Activated gamma-delta T cell treated with anti-CD3 and anti-CD28 coated beads, Interleukin-2, amount 50 U/mL, for 16 hours (primary cell): ENCODE results near the gene FAM174C.
A peak's percentile ranks its signal among the peaks of the same experiment; 100 is the strongest.

Source experiments
- DNase-seq: peaks from one replicate; pipeline ENCODE4 v3.0.0-alpha.2; 2020; ENCODE audit warnings: low read depth

FAM174C gene

DNA sequence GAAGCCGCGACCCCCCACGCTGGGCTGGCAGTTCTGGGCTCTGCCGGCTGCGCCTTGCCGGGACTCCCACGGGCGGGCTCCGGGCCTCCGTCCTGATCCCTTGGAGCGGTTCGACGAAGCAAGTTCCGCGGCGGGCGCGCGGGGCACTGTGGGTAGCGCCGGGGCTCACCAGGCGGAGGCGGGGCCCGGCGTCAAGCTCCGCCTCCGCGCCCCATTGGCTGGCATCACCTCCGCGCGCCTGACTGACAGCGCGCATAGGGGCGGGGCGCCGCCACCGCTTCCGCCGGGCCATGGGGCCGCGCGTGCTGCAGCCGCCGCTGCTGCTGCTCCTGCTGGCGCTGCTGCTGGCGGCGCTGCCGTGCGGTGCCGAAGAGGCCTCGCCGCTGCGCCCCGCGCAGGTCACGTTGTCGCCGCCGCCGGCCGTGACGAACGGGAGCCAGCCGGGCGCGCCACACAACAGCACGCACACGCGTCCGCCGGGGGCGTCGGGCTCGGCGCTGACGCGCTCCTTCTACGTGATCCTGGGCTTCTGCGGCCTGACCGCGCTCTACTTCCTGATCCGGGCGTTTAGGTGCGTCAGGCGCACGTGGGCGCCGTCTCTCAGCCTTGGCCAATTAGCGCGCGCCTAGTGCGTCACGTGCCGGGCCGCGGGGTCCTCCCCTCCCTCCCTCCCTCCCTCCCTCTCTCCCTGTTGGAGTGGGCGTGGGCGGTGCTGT, at the start of gene FAM174C:
Gene FAM174C (plus strand): TSS at position 271 of the 716 bp plus-strand sequence. CDS start 20 bp downstream, at position 291.
- DNase-seq, result peak; percentile 91

DNA sequence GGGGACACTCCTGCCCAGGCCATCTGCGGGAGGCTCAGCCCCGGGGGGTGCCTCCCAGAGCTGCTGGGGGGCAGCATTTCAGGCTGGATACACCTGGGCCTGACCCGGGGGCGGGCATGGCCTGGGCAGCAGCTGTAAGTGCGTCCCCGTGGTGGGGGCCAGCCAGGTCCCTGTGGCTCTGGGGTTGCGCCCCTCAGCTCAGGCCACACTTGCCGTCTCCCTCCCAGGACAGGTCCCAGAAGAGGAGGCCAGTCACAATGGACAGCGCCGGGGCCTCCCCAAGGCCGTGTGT, 49.2 kb upstream of the FAM174C start:
- no peak for DNase-seq

DNA sequence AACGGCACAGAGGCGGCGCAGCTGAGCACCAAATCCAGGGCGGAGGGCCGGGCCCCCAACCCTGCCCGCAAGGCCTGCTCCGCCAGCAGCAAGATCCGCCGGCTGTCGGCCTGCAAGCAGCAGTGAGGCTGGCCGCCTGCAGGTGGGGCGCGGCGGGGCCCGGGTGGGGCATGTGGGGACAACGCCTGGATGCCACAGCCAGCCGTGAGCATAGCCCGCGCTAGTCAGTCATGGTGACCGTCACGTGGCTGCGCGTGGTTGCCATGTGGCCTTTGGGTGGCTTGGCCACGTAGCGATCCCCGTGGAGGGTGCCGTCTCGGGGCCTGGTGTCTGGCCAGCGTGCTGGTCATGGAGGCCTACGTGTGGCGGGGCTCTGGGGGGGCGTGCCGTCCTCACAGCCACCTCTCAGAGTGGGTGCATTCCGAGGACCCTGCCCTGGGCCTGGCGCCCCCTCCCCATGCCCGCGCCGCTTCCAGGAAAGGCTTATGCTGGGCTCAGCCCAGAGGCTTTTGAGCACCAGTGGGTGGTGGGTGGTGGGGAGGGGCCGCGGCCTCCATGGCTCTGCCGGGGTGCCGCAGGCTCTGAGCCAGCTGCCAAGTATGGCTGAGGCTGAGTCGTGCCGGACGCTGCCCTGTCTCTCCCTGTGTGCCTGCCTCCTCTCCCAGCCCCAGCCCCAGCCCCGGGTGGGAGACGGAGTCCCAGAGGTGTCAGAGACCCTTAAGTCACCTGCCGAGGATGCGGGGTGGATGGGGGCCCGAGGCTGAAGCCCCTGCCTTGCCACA, 48.6 kb upstream of the FAM174C start:
- DNase-seq, result no peak

DNA sequence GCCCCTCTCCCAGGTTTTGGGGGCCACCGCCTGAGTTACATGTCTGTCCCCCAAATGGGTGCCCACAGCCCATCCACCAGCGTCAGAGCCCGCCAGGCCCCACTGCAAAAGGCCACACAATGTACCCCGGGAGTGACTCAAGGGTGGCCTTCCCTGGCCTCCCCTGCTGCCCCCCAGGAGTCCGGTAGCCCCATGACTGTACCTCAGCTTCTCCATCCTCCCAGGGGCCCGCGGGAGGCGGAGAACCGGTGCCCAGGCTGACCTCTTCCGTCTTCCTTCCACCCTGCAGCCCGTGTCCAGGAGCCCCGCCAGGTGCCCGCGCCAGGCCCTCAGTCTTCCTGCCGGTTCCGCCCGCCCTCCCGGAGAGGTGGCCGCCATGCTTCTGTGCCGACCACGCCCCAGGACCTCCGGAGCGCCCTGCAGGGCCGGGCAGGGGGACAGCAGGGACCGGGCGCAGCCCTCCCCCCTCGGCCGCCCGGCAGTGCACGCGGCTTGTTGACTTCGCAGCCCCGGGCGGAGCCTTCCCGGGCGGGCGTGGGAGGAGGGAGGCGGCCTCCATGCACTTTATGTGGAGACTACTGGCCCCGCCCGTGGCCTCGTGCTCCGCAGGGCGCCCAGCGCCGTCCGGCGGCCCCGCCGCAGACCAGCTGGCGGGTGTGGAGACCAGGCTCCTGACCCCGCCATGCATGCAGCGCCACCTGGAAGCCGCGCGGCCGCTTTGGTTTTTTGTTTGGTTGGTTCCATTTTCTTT, 47.9 kb upstream of the FAM174C start:
- no peak for DNase-seq

DNA sequence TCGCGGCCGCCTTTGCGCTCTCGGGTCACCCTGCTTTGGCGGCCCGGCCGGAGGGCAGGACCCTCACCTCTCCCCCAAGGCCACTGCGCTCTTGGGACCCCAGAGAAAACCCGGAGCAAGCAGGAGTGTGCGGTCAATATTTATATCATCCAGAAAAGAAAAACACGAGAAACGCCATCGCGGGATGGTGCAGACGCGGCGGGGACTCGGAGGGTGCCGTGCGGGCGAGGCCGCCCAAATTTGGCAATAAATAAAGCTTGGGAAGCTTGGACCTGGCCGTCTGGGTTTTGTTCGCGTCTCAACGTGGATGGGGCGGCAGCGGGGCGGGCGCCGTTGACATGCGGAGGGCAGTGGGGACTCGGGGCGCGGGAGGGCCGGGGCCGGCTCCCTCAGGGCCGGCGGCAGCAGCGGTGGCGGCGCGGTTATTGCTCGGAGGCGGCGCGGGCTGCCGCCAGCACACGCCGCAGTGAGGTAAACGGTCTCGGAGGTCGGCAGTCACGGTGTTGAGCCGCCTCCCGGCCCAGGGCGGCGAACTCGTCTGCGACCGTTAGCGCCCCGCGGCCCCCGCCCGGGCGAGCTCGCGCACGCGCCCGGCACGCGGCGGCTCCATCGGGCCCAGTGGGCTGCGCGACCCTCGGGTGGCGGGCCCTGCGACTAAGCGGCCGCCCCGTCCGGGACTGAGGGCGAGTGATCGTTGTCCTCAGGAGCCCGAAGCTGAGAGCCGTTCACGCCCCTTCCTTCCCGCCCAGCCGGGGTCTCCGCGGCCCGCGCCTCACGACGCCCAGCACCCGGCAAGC, 47.0 kb upstream of the FAM174C start:
- DNase-seq, result no peak

DNA sequence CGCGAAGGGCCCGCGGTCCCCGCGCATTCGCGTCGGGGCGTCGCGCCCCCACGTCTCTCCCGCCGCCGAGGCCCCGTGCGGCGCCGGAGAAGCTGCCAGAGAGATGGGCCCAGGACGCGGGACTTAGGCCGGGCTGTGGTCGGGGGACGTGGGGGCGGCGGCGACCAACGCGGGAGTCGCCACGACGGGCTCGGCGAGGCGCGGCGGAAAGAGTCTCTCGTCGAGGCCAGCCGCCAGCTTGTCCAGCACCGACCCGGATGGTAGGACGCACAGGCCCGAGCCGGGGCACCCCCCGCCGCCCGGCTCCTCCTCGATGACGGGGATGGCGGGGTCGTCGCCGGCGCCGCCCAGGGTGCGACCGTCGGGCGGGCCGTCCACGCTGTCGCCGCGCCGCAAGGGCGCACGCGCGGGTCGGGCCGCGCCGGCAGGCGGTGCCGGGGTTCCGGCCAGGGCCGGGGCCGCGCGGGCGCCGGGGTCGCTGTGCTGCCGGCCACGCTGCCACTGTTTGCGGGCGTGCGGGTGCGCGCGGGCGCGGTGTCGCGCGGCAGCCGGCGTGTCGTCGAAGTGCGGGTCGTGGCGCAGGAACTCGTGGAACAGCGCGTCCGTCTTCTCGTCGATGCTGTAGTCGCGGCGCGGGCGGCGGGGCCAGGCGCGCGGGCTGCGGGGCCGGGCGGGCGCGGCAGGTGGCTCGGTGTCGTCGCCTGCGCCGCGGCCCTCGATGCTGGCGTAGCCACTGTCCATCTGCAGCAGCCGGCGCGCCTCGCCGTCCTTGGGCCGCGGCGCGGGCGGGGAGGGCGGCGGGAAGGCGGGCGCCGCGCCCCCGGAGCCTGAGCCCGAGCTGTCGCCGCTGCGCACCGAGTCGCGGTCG, 46.0 kb upstream of the FAM174C start:
- no peak for DNase-seq

DNA sequence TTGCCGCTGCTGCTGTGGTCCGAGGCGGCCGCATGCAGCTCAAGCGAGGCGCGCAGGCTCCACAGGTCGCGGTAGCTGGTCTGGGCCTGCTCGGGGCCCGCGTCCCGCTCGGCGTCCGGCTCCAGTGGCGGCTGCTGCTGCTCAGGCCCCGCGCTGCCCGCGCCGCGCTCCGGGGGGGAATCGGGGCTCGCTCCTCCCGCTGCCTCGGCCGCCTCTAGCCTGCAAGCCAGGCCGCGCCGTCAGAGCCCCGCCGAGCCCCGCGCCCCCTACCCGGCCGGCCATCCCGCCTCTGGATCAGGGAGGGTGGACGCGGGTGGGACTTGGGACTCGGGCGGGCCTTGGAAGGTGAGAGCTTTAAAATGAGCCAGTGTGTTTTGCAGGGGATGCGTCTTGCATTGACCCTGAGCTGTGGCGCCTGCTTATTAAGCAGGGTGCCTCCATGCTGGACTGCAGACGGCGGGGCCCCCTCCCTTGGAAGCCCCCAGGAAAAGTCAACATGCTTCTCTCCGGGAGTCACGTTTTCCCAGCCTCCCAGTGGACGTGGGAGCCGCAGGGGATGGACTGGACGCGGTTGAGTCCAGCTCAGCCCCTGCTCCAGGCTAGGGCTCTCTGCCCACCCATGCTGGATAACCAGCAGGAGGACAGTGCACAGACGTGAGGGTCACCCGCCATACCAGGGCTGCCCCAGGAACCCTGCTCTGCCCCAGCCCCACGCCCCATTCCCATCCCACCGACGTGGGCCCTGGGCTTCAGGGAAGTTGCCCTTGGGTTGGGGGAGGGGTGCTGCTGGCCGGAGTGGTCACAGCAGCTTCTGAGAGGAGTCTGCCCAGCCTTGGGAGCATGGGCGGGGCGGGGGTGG, 45.2 kb upstream of the FAM174C start:
- no peak for DNase-seq

DNA sequence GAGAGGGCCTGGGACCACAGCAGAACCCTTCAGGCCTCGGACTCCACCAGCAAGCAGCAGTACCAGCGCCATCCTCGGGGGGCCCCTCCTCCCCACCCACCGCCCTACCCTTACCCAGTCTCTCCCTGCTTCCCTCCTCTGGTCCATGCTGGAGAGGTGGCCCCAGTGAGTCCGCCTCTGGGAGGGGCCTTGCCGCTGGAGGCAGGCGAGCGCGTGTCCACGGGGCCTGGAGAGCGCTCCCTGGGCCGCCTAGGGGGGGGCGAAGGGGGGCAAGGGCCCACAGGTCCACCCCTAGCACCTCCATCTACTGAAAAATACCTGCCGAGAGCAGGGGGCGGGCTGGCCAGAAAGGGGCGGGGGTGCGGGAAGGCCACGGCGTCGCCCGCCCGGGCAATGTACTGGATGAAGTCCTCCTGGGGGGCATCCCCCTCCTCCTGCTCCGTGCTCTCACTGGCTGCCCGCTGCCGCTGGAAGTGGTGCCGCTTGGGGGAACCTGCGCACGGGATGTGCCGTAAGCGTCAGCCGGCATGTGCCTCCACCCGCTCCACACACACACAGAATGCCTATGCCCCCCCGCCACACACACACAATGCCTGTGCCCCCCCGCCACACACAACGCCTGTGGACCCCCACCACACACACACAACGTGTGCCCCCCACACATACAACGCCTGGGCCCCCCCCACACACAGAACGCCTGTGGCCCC, 44.4 kb upstream of the FAM174C start:
- no peak for DNase-seq

DNA sequence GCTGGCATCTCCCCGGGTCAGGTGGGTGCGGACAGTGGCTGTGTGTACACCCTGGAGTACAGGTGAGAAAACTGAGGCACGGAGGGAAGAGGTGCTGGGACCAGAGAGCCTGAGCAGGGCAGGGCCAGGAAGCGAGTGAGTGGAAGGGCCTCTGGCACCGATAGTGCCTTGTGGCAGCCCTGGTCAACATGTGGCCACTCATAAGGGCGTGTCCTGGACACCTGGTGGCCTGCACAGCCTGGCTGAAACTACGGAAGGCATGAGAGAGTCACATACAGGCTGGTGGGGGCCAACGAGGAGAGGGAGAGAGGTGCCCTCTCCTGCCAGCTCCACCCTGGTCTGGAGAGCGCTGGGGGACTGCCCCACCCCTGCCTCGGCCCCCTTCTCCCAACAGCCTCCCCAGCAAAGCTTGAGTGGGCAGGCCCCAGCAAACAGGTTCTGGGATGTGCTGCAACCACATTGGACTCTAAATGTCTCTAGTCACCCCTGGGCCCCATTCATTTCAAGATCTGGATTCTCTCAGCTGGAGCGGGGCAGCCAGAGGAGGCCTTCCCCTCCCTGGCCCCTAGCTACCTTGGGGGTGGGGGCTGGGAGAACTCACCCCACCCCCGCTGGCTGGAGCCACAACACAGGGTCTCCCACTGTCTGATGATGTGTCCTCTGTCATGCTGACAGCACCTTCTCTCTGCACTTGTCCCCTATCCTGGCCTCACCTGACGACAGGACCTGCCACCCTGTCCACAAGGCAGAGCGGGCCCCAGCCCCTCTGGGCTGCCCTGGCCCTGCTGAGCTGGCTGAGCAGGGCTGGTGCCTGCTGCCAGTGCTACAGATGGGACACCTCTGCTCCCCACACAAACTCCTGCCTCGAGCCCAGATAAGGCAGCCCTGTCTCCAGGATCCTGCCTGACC, 43.3 kb upstream of the FAM174C start:
- no peak for DNase-seq

DNA sequence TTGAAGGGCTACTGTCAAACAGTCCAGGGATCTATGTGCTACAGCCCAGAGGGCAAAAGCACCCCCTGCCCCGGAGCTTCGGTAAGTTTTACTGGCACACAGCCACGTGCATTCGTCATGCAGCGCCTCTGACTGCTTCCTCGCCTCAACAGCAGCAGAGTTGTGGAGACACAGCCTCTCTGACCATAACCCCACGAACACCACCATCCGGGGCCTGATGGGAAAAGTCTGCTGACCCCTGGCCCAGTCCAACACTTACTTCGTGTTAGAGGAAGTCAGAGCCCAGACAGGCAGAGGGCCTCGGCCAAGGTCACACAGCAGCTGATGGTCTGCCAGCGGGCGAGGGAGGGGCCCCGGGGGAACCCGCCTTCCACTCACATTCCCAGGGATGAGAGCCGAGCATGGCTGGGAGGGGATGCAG, 42.7 kb upstream of the FAM174C start:
- DNase-seq, result no peak

DNA sequence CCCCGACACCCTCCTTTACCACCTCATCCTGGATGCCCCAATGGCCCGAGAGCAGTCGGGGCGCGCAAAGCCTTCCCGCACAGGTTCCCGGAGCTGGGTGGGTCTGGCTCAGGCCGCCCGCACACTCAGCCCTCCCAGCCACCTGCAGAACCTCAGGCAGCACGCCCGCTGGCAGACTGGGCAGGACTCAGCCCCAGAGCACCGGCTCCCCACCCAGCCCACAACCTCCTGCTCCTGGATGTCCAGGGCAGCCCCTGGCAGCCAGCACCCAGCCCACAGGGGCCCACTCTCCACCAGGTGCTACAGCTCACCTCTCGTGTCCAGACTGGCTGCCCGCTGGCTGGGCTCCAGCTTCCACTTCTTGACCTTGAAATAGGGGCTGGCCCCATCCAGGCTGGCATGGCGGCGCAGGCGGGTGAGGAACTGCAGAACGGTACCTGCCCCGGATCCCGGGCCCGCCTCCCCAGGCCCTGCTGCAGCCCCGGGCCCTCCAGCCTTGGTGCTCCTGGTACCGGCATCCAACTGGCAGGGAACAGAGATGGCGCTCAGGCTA, 42.1 kb upstream of the FAM174C start:
- DNase-seq, result no peak

DNA sequence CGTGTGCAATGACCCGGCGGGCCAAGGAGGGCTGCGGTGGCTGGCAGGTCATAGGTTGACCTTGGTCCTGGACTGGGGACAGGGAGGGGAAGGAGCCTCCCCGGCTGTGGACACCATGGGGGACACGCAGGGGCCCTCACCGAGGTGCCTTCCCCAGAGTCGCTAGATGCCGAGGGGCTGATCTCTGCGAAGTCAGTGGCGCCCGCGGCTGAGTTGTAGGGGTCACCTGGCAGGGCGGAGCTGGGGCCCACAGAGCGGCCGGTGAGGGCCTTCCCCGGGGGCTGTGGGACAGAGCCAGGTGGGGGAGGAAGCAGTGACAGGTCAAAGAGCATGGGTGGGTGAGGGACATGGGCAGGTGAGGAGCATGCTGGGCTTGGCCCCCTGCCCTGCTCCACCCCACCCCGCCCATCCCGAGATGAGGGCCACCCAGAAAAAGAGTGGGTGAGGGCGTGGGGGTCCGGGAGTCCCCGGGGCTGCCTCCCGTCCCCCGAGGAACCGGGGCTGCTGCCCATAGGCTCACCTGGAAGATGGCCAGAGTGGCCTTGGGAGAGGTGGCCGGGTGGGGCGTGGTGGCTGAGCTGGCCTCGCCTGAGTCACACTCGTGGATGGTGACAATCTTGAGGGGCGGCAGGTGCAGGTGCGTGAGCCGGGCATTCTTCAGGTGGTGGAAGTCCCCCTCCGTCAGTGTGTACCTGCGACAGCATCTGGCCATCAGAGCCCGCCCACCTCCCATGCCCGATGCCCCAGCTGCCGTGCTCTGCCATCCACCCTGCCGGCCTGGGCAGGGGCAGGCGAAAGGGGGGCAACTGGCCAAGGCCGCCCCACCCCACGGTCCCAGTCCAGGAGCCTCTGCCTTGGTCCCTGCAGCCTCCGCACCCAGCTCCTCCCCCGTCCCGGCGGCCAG, 41.0 kb upstream of the FAM174C start:
- no peak for DNase-seq

DNA sequence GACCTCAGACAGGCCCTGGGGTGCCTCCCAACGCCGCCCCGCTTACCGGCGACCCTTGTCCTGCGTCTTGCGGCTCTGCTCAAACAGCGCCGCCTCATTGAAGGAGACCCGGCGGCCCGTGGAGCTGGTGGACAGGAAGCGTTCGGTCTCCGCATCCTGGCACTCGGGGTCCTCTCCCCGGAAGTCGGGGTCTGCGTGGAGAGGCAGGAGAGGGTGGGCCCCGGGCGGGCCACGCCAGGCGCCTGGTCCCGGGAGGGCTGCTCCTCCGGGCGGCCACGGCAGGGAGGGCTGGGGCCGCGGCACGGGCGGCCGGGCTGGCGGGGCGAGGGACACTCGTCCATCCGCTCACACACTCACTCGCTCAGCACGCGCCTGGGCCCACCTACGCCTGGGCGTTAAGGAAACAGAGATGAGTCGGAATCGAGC, 40.4 kb upstream of the FAM174C start:
- no peak for DNase-seq

DNA sequence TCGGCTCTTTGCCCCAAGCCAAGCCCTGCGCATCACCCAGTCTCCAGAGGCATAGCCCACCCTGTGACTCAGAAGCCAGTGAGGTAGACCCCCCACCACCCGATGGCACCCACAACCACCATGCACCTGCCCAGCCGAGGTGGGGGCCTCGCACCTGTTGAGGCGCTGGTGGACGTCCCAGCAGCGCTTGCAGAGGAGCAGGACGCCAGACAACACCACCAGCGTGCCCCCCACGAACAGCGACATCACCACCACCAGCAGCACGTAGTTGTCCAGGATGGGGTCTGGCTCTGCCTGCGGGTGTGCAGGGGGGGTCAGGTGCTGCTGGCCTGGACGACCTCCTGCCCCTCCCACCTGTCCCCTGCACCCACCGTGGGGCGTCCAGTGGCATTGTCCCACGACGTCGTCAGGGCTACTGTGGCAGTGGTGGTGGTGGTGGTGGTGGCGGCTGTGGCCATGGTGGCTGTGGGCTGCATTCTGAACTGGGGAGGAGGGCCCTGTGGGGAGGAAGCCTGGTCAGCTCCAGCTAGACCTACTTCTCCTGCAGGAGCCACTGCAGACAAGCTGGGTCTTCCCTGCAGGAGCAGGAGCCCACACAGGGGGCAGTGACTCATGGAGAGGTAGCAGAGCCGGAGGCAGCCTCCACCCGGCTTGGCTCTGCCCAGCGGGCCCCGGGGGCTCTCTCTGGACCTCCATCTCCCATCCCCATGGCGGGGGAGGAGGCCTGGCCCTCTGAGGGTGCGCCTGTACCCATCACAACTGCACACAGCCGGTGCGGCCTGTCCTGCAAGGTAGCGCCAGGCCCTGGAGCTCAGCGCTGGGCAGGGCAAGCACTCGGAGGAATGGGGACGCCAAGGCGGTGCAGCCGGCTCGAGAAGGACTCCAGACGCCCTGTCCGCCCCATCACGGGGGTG, 39.4 kb upstream of the FAM174C start:
- DNase-seq, result no peak

DNA sequence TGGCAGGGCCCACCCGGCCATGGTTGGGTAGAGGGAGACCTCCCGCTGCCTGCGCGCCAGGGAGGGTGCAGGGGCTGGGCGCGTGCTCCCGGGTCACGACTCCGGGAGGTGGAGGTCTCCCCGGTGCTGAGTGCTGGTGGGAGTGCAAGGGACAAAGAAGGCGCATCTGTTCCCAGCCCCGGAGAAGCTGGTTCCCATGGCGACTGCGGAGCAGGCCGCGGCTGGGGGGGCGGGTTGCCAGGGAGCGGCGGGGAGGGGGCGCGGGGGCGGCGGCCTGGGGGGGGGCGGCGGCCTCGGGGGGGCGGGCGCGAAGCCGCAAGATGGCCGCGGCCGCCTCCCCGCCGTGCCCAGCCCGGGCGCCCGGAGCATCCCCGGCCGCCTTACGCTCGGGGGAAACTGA, 38.8 kb upstream of the FAM174C start:
- no peak for DNase-seq
